GM13977 (cell line): ENCODE results near the gene JUN.
A peak's percentile ranks its signal among the peaks of the same experiment; 100 is the strongest.

Source experiments
- DNase-seq: peaks from one replicate; pipeline ENCODE4 v3.0.0; 2012; ENCODE audit warnings: low spot score
- CTCF ChIP-seq: IDR thresholded peaks from 2 replicates; pipeline ENCODE4 v1.5.1; 2012; ENCODE audit warnings: mild to moderate bottlenecking, control low read depth; ENCODE audit not compliant: insufficient read depth; ENCODE audit errors: extremely low read depth, missing control alignments
- in situ Hi-C: fragments of 300-500 bp; cut with MboI; formaldehyde crosslinking; loops from one replicate; pipeline ENCODE4 v1.12.0; 2022; ENCODE audit warnings: low sequenced_read_pairs, low pct_unique_long_range_greater_than_20kb, mixed read lengths, inconsistent platforms; ENCODE audit not compliant: unreplicated experiment

Gene JUN

GRCh38 chr1:58781541-58782177 lies 2.2 kb downstream of the JUN start:
- DNase-seq = peak; percentile 53
- peak; percentile 48 for TF ChIP-seq CTCF
- in situ Hi-C loops = loop anchor here (25.0 kb wide), 1 partner anchor 506 kb away; the partner anchor contains the start of gene FGGY

GRCh38 chr1:58780836-58781452 lies 2.9 kb downstream of the JUN start:
- no peak for DNase-seq

GRCh38 chr1:58780411-58780810 lies 3.4 kb downstream of the JUN start:
- DNase-seq = no peak
- TF ChIP-seq CTCF = no peak
- in situ Hi-C loops = loop anchor here (25.0 kb wide), 1 partner anchor 507 kb away; the partner anchor contains the start of gene FGGY

More at GRCh38 chr1:58780836-58781452, 2.9 kb downstream of the JUN start:
- no peak for TF ChIP-seq CTCF
- in situ Hi-C loops = loop anchor here (25.0 kb wide), 1 partner anchor 506 kb away; the partner anchor contains the start of gene FGGY

GRCh38 chr1:58779801-58780382 lies 4.0 kb downstream of the JUN start:
- TF ChIP-seq CTCF = no peak
- no peak for DNase-seq
- in situ Hi-C loops = loop anchor here (25.0 kb wide), 1 partner anchor 507 kb away; the partner anchor contains the start of gene FGGY

GRCh38 chr1:58779059-58779754 lies 4.6 kb downstream of the JUN start:
- DNase-seq = no peak
- TF ChIP-seq CTCF = no peak
- in situ Hi-C loops = loop anchor here (25.0 kb wide), 1 partner anchor 508 kb away; the partner anchor contains the start of gene FGGY

- TF ChIP-seq CTCF = no peak
- in situ Hi-C loops = loop anchor here (25.0 kb wide), 1 partner anchor 509 kb away; the partner anchor contains the start of gene FGGY
- DNase-seq = no peak
Measured at GRCh38 chr1:58778385-58779000, 5.4 kb downstream of the JUN start.
